ENCODE results near the gene FMNL2. TPM values are rescaled to one million over a fixed set of nuclear protein-coding genes. Genes with fewer than 3 reads are reported as not detected.

FMNL2 gene
- total RNA-seq, 1 experiment from 2014 or later, result 33.6 TPM

GRCh38 chr2:152594022-152594766 is 259.2 kb downstream of the FMNL2 start:
- Histone ChIP-seq H3K4ac (ENCODE audit: low read depth, low read length) (no peak overlapping the region), H3T11ph (ENCODE audit: low read length) (no peak overlapping the region), H2BK15ac (ENCODE audit: low read depth, low read length) (no peak overlapping the region), H4K8ac (replicated peaks; ENCODE audit: insufficient read length, low read depth, low read length) (no peak overlapping the region), H3K18ac (ENCODE audit: insufficient read length, low read depth, low read length) (no peak overlapping the region), H3K4me1 (ENCODE audit: insufficient read depth, low read length) (peaks cover 6% of the 10 kb centered on the region; the same call in 1 of the 2 replicates), H3K56ac (ENCODE audit: insufficient read length, low read depth, low read length) (no peak overlapping the region), H2BK20ac (ENCODE audit: low read depth, low read length, poor library complexity, severe bottlenecking) (no peak overlapping the region), H2BK5ac (ENCODE audit: insufficient read length, low read length) (no peak overlapping the region), H3K79me2 (ENCODE audit: insufficient read depth, low read length) (no peaks in the 10 kb centered on the region), H3K79me1 (ENCODE audit: insufficient read depth, low read depth, low read length, poor library complexity, severe bottlenecking) (no peaks in the 10 kb centered on the region), H2BK120ac (ENCODE audit: low read depth, low read length, poor library complexity, severe bottlenecking) (no peak overlapping the region), H4K20me1 (ENCODE audit: control insufficient read depth, insufficient read depth, insufficient read length) (no peaks in the 10 kb centered on the region), H3K23ac (ENCODE audit: insufficient read length, low read depth, low read length) (no peak overlapping the region), H3K4me2 (ENCODE audit: insufficient read depth, insufficient read length, low read length) (no peak overlapping the region), H3K27ac (ENCODE audit: insufficient read length, low read depth, low read length) (no peak overlapping the region), H4K91ac (ENCODE audit: insufficient read length, low read depth, low read length) (no peak overlapping the region), H3K9ac (ENCODE audit: extremely low read depth, insufficient read length, low read length) (no peak overlapping the region), H2AK5ac (ENCODE audit: insufficient read length, low read length) (no peak overlapping the region), H3K14ac (ENCODE audit: insufficient read depth, low read length) (no peak overlapping the region), H2AFZ (ENCODE audit: low read length) (no peak overlapping the region), H2BK12ac (ENCODE audit: insufficient read length, low read depth, low read length) (no peak overlapping the region), H3K23me2 (ENCODE audit: insufficient read length, low read depth, low read length, poor library complexity, severe bottlenecking) (no peaks in the 10 kb centered on the region), H4K5ac (ENCODE audit: insufficient read length, low read depth, low read length) (no peak overlapping the region), H3K9me3 (ENCODE audit: control insufficient read depth, low read depth, low read length) (no peaks in the 10 kb centered on the region), H3K27me3 (ENCODE audit: insufficient read depth, low read length) (no peaks in the 10 kb centered on the region)
- peaks cover 3 to 6% (median 5%) of the 10 kb centered on the region in 3 experiments; a peak in 4 of 7 replicates for H3K36me3 Mint-ChIP-seq (ENCODE audit: insufficient read depth in 1 of 3, low read depth in 3 of 3)
- no peak overlapping the region for H3K4me3 Mint-ChIP-seq
- no peaks in the 10 kb centered on the region for H3K9me3 Mint-ChIP-seq
- no peak for DNase-seq
- H3K27ac Mint-ChIP-seq, result no peak overlapping the region
- WGBS (ENCODE audit: extremely low coverage, insufficient read length, low lambda C conversion rate), result no CpG with 5 or more reads among the region's 6 CpGs
- no peaks in the 10 kb centered on the region; the same call in 1 of the 2 replicates for H3K27me3 Mint-ChIP-seq (ENCODE audit: low read depth)
- H3K4me1 Mint-ChIP-seq, result peaks cover 6 to 12% of the 10 kb centered on the region in 2 experiments
- TF ChIP-seq CTCF (conservative IDR thresholded peaks at IDR 0.05), result no peak

Data from H9 (cell line).